Measurements from ENCODE around the gene EIF5B.
"Not testable (repeated sequence)": the region's sequence is repeated elsewhere in the genome, so short reads cannot be mapped to it uniquely, and the experiment has no call there.

The EIF5B gene

DNA sequence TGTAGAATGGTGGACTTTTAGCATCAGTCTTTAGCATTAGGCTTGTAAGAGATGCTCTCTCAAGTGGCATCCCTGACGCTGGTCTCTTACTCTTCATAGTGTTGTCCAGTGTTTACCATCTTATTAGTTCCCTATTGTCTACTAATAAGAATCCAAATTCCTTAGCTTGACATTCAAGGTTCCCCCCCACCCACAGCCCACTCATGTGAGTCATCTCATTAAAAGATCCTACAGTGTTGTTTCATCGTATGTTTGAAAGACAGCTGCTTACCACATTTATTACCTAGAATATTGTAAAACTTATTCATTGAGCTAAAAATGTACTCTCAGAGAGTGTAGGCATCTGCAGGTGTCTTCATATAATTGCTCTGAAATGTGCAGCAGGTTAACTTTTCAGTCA is 28.5 kb downstream of the EIF5B start:
- DNase-seq (ENCODE audit: low read depth, low spot score) = no peak

- not testable (repeated sequence) for DNase-seq (ENCODE audit: low read depth, low spot score)
Observed at GRCh38 chr2:99368854-99369253, 31.7 kb downstream of the EIF5B start.

- DNase-seq (ENCODE audit: low read depth, low spot score) = no peak
Observed at GRCh38 chr2:99373144-99373543, 36.0 kb downstream of the EIF5B start.

- no peak for DNase-seq (ENCODE audit: low read depth, low spot score)
Observed at GRCh38 chr2:99374747-99375146, 37.6 kb downstream of the EIF5B start.

- no peak for DNase-seq (ENCODE audit: low read depth, low spot score)
Observed at GRCh38 chr2:99376254-99376864, 39.2 kb downstream of the EIF5B start.

GRCh38 chr2:99377879-99378278 is 40.7 kb downstream of the EIF5B start:
- DNase-seq (ENCODE audit: low read depth, low spot score) = no peak

- no peak for DNase-seq (ENCODE audit: low read depth, low spot score)
Observed at GRCh38 chr2:99380376-99381010, 43.3 kb downstream of the EIF5B start.

- no peak for DNase-seq (ENCODE audit: low read depth, low spot score)
Observed at GRCh38 chr2:99382143-99382542, 45.0 kb downstream of the EIF5B start.

GRCh38 chr2:99386011-99386410 is 48.8 kb downstream of the EIF5B start:
- no peak for DNase-seq (ENCODE audit: low read depth, low spot score)

- no peak for DNase-seq (ENCODE audit: low read depth, low spot score)
Observed at GRCh38 chr2:99388892-99389291, 51.7 kb downstream of the EIF5B start.

- no peak for DNase-seq (ENCODE audit: low read depth, low spot score)
Observed at GRCh38 chr2:99389371-99389770, 52.2 kb downstream of the EIF5B start.

GRCh38 chr2:99389946-99390345 is 52.8 kb downstream of the EIF5B start:
- DNase-seq (ENCODE audit: low read depth, low spot score) = no peak

GRCh38 chr2:99395589-99396130 is 58.5 kb downstream of the EIF5B start:
- DNase-seq (ENCODE audit: low read depth, low spot score) = no peak

DNA sequence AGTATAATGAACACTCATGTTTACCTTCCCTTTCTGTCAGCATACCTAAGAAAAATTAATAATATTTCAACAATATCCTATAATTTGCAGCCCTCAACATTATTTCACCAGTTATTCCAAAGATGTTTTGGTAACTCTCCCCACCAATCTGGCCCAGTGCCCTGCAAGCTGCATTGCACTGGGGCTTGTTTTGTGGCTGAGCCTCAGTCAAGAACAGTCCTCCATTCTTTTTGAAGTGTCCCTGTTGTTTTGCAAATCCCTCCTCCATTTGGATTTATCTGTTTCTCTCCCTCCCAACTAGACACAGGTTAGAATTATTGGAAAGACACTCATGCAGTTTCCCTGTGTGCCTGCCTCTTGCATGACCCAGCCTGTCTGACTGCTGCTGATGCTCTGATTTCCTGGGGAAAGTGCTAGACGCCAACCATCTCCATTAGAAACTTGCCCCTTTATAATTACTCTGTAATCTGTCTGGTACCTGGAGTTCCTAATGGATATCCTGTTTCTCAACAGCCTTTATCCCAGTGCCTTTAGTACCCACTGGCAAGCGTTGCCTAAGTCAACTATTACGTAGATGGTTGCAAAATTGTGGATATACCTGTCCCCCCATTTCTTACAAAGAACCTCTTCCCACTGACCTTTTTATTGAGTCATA is 60.2 kb downstream of the EIF5B start:
- no peak for DNase-seq (ENCODE audit: low read depth, low spot score)

DNA sequence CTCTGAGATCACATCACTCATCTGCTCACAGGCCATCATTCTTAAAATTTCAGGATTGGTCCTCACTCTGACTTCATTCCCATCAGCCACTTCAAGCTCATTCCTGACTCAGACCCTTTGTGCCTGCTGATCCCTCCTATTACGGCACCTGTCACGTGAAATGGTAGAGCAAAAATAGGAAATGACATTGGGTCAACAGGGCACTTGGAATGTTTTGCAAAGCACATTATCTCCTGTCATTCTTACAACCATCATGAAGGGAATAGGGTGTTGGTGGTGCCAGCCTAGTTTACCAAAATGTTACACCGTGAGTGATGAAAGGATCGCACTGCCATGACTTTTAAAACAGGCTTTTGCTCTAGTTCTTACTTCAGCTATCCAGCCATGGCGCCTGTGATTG is 61.1 kb downstream of the EIF5B start:
- no peak for DNase-seq (ENCODE audit: low read depth, low spot score)

GRCh38 chr2:99399063-99399462 is 61.9 kb downstream of the EIF5B start:
- DNase-seq (ENCODE audit: low read depth, low spot score) = no peak

GRCh38 chr2:99399795-99400194 is 62.6 kb downstream of the EIF5B start:
- DNase-seq (ENCODE audit: low read depth, low spot score) = no peak

GRCh38 chr2:99401841-99402240 is 64.7 kb downstream of the EIF5B start:
- no peak for DNase-seq (ENCODE audit: low read depth, low spot score)

- no peak for DNase-seq (ENCODE audit: low read depth, low spot score)
Observed at GRCh38 chr2:99403084-99403483, 65.9 kb downstream of the EIF5B start.

DNA sequence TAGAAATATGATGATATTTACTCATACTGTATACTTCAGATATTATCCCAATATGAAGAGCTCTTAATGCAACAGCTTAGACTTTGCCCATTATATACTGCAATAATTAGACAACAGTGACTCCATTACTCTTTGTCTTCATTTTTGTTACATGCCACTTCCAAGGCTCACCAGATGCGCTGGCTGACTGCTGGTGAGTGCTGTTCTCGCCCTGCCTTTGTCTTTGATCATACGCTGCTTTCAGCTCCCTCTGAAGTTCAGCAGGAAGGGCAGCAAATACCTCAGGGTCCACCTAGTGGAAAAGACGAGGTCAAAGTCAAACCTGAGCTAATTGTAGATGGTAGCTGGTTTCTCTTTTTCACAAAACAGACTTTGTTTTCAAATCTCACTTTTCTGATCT is 66.3 kb downstream of the EIF5B start:
- DNase-seq (ENCODE audit: low read depth, low spot score) = no peak

- no peak for DNase-seq (ENCODE audit: low read depth, low spot score)
Observed at GRCh38 chr2:99404039-99404796, 67.0 kb downstream of the EIF5B start.
